H9 (cell line): Measurements from ENCODE around the gene SDF2. TPM values are rescaled to one million over a fixed set of nuclear protein-coding genes. Genes with fewer than 3 reads are reported as not detected.

Experiments
- DNase-seq: peaks from one replicate; pipeline ENCODE4 v3.0.0-alpha.2; 2017
- H2AFZ ChIP-seq: one replicate; pipeline ENCODE4 v1.6.1; 2013; ENCODE audit warnings: mild to moderate bottlenecking, low read length, control low read depth, moderate library complexity
- H2AK5ac ChIP-seq: 2 replicates; pipeline ENCODE4 v1.6.1; 2013; ENCODE audit warnings: low read length, control low read depth, mixed read lengths; ENCODE audit not compliant: insufficient read length
- H2BK120ac ChIP-seq: one replicate; pipeline ENCODE4 v1.6.1; 2013; ENCODE audit warnings: low read depth, mild to moderate bottlenecking, low read length, control low read depth, inconsistent platforms; ENCODE audit not compliant: poor library complexity, severe bottlenecking
- H2BK12ac ChIP-seq: 2 replicates; pipeline ENCODE4 v1.6.1; 2013; ENCODE audit warnings: low read length, control low read depth, mixed read lengths, low read depth; ENCODE audit not compliant: insufficient read length
- H2BK15ac ChIP-seq: 2 replicates; pipeline ENCODE4 v1.6.1; 2013; ENCODE audit warnings: low read depth, low read length, control low read depth
- H2BK20ac ChIP-seq: one replicate; pipeline ENCODE4 v1.6.1; 2013; ENCODE audit warnings: low read depth, mild to moderate bottlenecking, low read length, control low read depth, inconsistent platforms; ENCODE audit not compliant: poor library complexity, severe bottlenecking
- H2BK5ac ChIP-seq: 2 replicates; pipeline ENCODE4 v1.6.1; 2013; ENCODE audit warnings: low read length, control low read depth, mixed read lengths; ENCODE audit not compliant: insufficient read length
- H3K14ac ChIP-seq: 2 replicates; pipeline ENCODE4 v1.6.1; 2013; ENCODE audit warnings: low read length, control low read depth; ENCODE audit not compliant: insufficient read depth
- H3K18ac ChIP-seq: 2 replicates; pipeline ENCODE4 v1.6.1; 2013; ENCODE audit warnings: low read depth, mild to moderate bottlenecking, mixed read lengths, low read length, control low read depth; ENCODE audit not compliant: insufficient read length
- H3K23ac ChIP-seq: 2 replicates; pipeline ENCODE4 v1.6.1; 2013; ENCODE audit warnings: low read length, control low read depth, mixed read lengths, low read depth; ENCODE audit not compliant: insufficient read length
- H3K23me2 ChIP-seq: 2 replicates; pipeline ENCODE4 v1.6.1; 2013; ENCODE audit warnings: low read depth, mild to moderate bottlenecking, mixed read lengths, low read length, control low read depth; ENCODE audit not compliant: insufficient read length, poor library complexity, severe bottlenecking
- H3K27ac ChIP-seq: 2 replicates; pipeline ENCODE4 v1.5.1; 2013; ENCODE audit warnings: low read length, control low read depth, mixed read lengths, low read depth; ENCODE audit not compliant: insufficient read length
- H3K27me3 ChIP-seq: 2 replicates; pipeline ENCODE4 v1.6.1; 2013; ENCODE audit warnings: low read length, control low read depth, inconsistent platforms; ENCODE audit not compliant: insufficient read depth
- H3K4ac ChIP-seq: 2 replicates; pipeline ENCODE4 v1.6.1; 2013; ENCODE audit warnings: low read depth, mild to moderate bottlenecking, control low read depth, inconsistent platforms, low read length, moderate library complexity
- H3K4me1 ChIP-seq: 2 replicates; pipeline ENCODE4 v1.6.1; 2013; ENCODE audit warnings: low read length, control low read depth, inconsistent platforms; ENCODE audit not compliant: insufficient read depth
- H3K4me2 ChIP-seq: 2 replicates; pipeline ENCODE4 v1.6.1; 2013; ENCODE audit warnings: low read length, control low read depth, mixed read lengths; ENCODE audit not compliant: insufficient read length, insufficient read depth
- H3K56ac ChIP-seq: 2 replicates; pipeline ENCODE4 v1.6.1; 2013; ENCODE audit warnings: low read depth, mild to moderate bottlenecking, mixed read lengths, low read length, control low read depth; ENCODE audit not compliant: insufficient read length
- H3K79me1 ChIP-seq: 2 replicates; pipeline ENCODE4 v1.6.1; 2013; ENCODE audit warnings: low read depth, mild to moderate bottlenecking, moderate library complexity, low read length, control low read depth, inconsistent platforms; ENCODE audit not compliant: insufficient read depth, poor library complexity, severe bottlenecking
- H3K79me2 ChIP-seq: 2 replicates; pipeline ENCODE4 v1.6.1; 2013; ENCODE audit warnings: low read length, control low read depth, inconsistent platforms; ENCODE audit not compliant: insufficient read depth
- H3K9ac ChIP-seq: 2 replicates; pipeline ENCODE4 v1.6.1; 2013; ENCODE audit warnings: low read length, control low read depth, mixed read lengths; ENCODE audit not compliant: insufficient read length; ENCODE audit errors: extremely low read depth
- H3K9me3 ChIP-seq: one replicate; pipeline ENCODE4 v1.6.1; 2013; ENCODE audit warnings: low read depth, low read length, inconsistent platforms; ENCODE audit not compliant: control insufficient read depth
- H3T11ph ChIP-seq: one replicate; pipeline ENCODE4 v1.6.1; 2013; ENCODE audit warnings: mild to moderate bottlenecking, low read length, control low read depth, inconsistent platforms
- H4K20me1 ChIP-seq: one replicate; pipeline ENCODE4 v1.6.1; 2013; ENCODE audit not compliant: control insufficient read depth, insufficient read length, insufficient read depth
- H4K5ac ChIP-seq: 2 replicates; pipeline ENCODE4 v1.6.1; 2013; ENCODE audit warnings: low read depth, mild to moderate bottlenecking, mixed read lengths, low read length, control low read depth; ENCODE audit not compliant: insufficient read length
- H4K8ac ChIP-seq: replicated peaks from 2 replicates; pipeline ENCODE4 v1.6.1; 2013; ENCODE audit warnings: low read length, control low read depth, mixed read lengths, low read depth; ENCODE audit not compliant: insufficient read length
- H4K91ac ChIP-seq: 2 replicates; pipeline ENCODE4 v1.6.1; 2013; ENCODE audit warnings: low read depth, mild to moderate bottlenecking, moderate library complexity, mixed read lengths, low read length, control low read depth; ENCODE audit not compliant: insufficient read length
- H3K27ac Mint-ChIP-seq, 3 experiments: 2 replicates in 2 of 3; 3 replicates in 1 of 3; pipeline ENCODE4 v1.8.0; 2020 to 2021; ENCODE audit warnings: mixed read lengths in 3 of 3, mild to moderate bottlenecking in 1 of 3, moderate library complexity in 1 of 3
- H3K27me3 Mint-ChIP-seq: 2 replicates; pipeline ENCODE4 v1.8.0; 2021; ENCODE audit warnings: low read depth, mild to moderate bottlenecking, moderate library complexity, mixed read lengths
- H3K36me3 Mint-ChIP-seq, 3 experiments: 2 replicates in 2 of 3; 3 replicates in 1 of 3; pipeline ENCODE4 v1.8.0; 2020 to 2021; ENCODE audit warnings: low read depth in 3 of 3, mixed read lengths in 3 of 3; ENCODE audit not compliant: insufficient read depth in 1 of 3
- H3K4me1 Mint-ChIP-seq, 2 experiments: 2 replicates each; pipeline ENCODE4 v1.8.0; 2020; ENCODE audit warnings: mixed read lengths in 2 of 2
- H3K4me3 Mint-ChIP-seq, 2 experiments: 2 replicates in 1 of 2; 3 replicates in 1 of 2; pipeline ENCODE4 v1.8.0; 2020 to 2021; ENCODE audit warnings: mild to moderate bottlenecking in 2 of 2, mixed read lengths in 2 of 2, moderate library complexity in 1 of 2
- H3K9me3 Mint-ChIP-seq, 2 experiments: 2 replicates in 1 of 2; 3 replicates in 1 of 2; pipeline ENCODE4 v1.8.0; 2020; ENCODE audit warnings: mild to moderate bottlenecking in 2 of 2, mixed read lengths in 2 of 2, moderate library complexity in 1 of 2
- WGBS: extraction: QIAGEN DNeasy Blood & Tissue Kit; methylation state at CpG from one replicate; pipeline ENCODE4 v1.1.7; 2013; ENCODE audit warnings: missing lambda C conversion rate, low lambda C conversion rate, mixed read lengths; ENCODE audit not compliant: insufficient read length; ENCODE audit errors: extremely low coverage; 5-methylcytosine and 5-hydroxymethylcytosine counted together
- total RNA-seq: library from RNA; stranded (reverse); gene quantifications from 2 replicates; pipeline ENCODE4 v1.2.1, GENCODE V29; 2021
- TF ChIP-seq, protein P1 (sequence below): fragments of 200-600 bp; sonication (generic); conservative IDR thresholded peaks from 3 replicates; pipeline ENCODE4 v1.8.0; 2021; ENCODE audit warnings: antibody characterized with exemption, mild to moderate bottlenecking

SDF2 gene
- total RNA-seq, 1 experiment from 2014 or later = 40.2 TPM

DNA sequence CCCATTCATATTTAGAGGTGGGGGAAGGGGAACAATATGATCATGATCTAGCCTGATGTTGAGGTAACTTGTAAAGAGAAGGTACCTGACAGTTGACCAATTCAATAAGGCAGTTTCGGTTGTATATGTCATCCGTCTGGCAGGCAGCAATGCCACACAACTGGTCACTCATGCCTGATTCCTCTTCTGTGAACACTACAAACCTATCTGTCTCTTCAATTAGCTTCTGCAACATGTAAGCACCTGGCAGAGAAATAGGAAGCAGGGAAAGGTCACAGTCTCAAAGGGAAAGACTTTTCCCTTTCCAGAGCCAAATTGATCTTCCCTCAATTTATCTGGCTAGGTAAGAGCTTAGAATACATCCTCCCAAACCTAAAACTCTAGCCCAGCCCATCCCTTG, 37.6 kb downstream of the SDF2 start:
- Histone ChIP-seq H2BK12ac (no peak overlapping the region), H2BK5ac (no peak overlapping the region), H3K23me2 (no peaks in the 10 kb centered on the region), H3K9ac (no peak overlapping the region), H3K27ac (no peak overlapping the region), H3K4ac (no peak overlapping the region), H3K4me2 (no peak overlapping the region), H3K23ac (no peak overlapping the region), H3K79me1 (no peaks in the 10 kb centered on the region), H4K91ac (no peak overlapping the region), H2BK120ac (no peak overlapping the region), H2AK5ac (no peak overlapping the region), H3K4me1 (no peaks in the 10 kb centered on the region), H2BK20ac (no peak overlapping the region), H4K20me1 (no peaks in the 10 kb centered on the region), H3K79me2 (no peaks in the 10 kb centered on the region), H3T11ph (no peak overlapping the region), H3K56ac (no peak overlapping the region), H2BK15ac (no peak overlapping the region), H2AFZ (no peak overlapping the region), H3K9me3 (no peaks in the 10 kb centered on the region), H3K27me3 (no peaks in the 10 kb centered on the region), H3K14ac (no peak overlapping the region), H3K18ac (no peak overlapping the region), H4K5ac (no peak overlapping the region), H4K8ac (no peak overlapping the region)
- peaks cover 51 to 88% (median 78%) of the 10 kb centered on the region in 3 experiments; a peak in 6 of 7 replicates for H3K36me3 Mint-ChIP-seq
- no peaks in the 10 kb centered on the region; the same call in 1 of the 2 replicates for H3K27me3 Mint-ChIP-seq
- H3K4me3 Mint-ChIP-seq = no peak overlapping the region
- H3K4me1 Mint-ChIP-seq = no peaks in the 10 kb centered on the region
- WGBS = no CpG with 5 or more reads among the region's 2 CpGs
- DNase-seq = no peak
- TF ChIP-seq, protein P1, sequence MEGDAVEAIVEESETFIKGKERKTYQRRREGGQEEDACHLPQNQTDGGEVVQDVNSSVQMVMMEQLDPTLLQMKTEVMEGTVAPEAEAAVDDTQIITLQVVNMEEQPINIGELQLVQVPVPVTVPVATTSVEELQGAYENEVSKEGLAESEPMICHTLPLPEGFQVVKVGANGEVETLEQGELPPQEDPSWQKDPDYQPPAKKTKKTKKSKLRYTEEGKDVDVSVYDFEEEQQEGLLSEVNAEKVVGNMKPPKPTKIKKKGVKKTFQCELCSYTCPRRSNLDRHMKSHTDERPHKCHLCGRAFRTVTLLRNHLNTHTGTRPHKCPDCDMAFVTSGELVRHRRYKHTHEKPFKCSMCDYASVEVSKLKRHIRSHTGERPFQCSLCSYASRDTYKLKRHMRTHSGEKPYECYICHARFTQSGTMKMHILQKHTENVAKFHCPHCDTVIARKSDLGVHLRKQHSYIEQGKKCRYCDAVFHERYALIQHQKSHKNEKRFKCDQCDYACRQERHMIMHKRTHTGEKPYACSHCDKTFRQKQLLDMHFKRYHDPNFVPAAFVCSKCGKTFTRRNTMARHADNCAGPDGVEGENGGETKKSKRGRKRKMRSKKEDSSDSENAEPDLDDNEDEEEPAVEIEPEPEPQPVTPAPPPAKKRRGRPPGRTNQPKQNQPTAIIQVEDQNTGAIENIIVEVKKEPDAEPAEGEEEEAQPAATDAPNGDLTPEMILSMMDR = no peak
- no peak overlapping the region for H3K27ac Mint-ChIP-seq
- no peaks in the 10 kb centered on the region for H3K9me3 Mint-ChIP-seq
